HepG2 (cell line): ENCODE data around the gene FBXO48. TPM values are rescaled to one million over a fixed set of nuclear protein-coding genes. Genes with fewer than 3 reads are reported as not detected.

Experiments used
- AKAP8 ChIP-seq: sonication (generic); formaldehyde crosslinking; IDR thresholded peaks from 2 replicates; pipeline ENCODE4 v1.5.1; 2020; ENCODE audit warnings: mild to moderate bottlenecking, missing genetic modification reagents
- BRCA1 ChIP-seq: sonication (generic); formaldehyde crosslinking; IDR thresholded peaks from 2 replicates; pipeline ENCODE4 v1.4.0; 2020; ENCODE audit warnings: missing genetic modification reagents
- BRF2 ChIP-seq: sonication (generic); formaldehyde crosslinking; IDR thresholded peaks from 2 replicates; pipeline ENCODE4 v1.8.1; 2022; ENCODE audit warnings: mild to moderate bottlenecking, missing genetic modification reagents
- CHD4 ChIP-seq: fragments of 200-600 bp; sonication (generic); IDR thresholded peaks from 2 replicates; pipeline ENCODE4 v1.7.0; 2017; ENCODE audit warnings: mild to moderate bottlenecking, low read length, borderline replicate concordance
- DDIT3 ChIP-seq: sonication (generic); formaldehyde crosslinking; IDR thresholded peaks from 2 replicates; pipeline ENCODE4 v1.4.0; 2020; ENCODE audit warnings: mild to moderate bottlenecking, missing genetic modification reagents
- FOXO1 ChIP-seq: sonication (generic); formaldehyde crosslinking; IDR thresholded peaks from 2 replicates; pipeline ENCODE4 v1.4.0; 2020; ENCODE audit warnings: missing genetic modification reagents
- LCORL ChIP-seq, 2 experiments: fragments of 450-650 bp in 1 of 2; sonication (generic) in 1 of 2; formaldehyde crosslinking in 1 of 2; IDR thresholded peaks; 2 replicates each; pipeline versions ENCODE4 v1.5.0 to v1.6.1; 2017 to 2020; ENCODE audit warnings: antibody characterized with exemption in 1 of 2, missing genetic modification reagents in 1 of 2
- NCOA2 ChIP-seq: sonication (generic); formaldehyde crosslinking; IDR thresholded peaks from 2 replicates; pipeline ENCODE4 v1.8.0; 2022; ENCODE audit warnings: inconsistent platforms
- NFE2L2 ChIP-seq: fragments of 150-350 bp; IDR thresholded peaks from 2 replicates; pipeline ENCODE4 v1.6.1; 2014; ENCODE audit warnings: low read length
- NR2F2 ChIP-seq: IDR thresholded peaks from 2 replicates; pipeline ENCODE4 v1.6.1; 2012; ENCODE audit warnings: low read depth, inconsistent platforms, borderline replicate concordance
- REL ChIP-seq: sonication (generic); formaldehyde crosslinking; conservative IDR thresholded peaks from 2 replicates; pipeline ENCODE4 v1.8.0; 2022; ENCODE audit warnings: mild to moderate bottlenecking, missing genetic modification reagents, moderate library complexity
- SAFB2 ChIP-seq: sonication (generic); formaldehyde crosslinking; IDR thresholded peaks from 2 replicates; pipeline ENCODE4 v1.5.1; 2020; ENCODE audit warnings: missing genetic modification reagents, low read depth, mild to moderate bottlenecking, borderline replicate concordance
- SCMH1 ChIP-seq: sonication (generic); formaldehyde crosslinking; IDR thresholded peaks from 2 replicates; pipeline ENCODE4 v1.9.0; 2021; ENCODE audit warnings: missing genetic modification reagents, mild to moderate bottlenecking, borderline replicate concordance
- ZNF143 ChIP-seq: sonication (generic); formaldehyde crosslinking; IDR thresholded peaks from 2 replicates; pipeline ENCODE4 v1.4.0; 2020; ENCODE audit warnings: missing genetic modification reagents
- ZNF282 ChIP-seq: fragments of 450-650 bp; IDR thresholded peaks from 2 replicates; pipeline ENCODE4 v1.6.1; 2018; ENCODE audit not compliant: partially characterized antibody
- ZNF34 ChIP-seq: sonication (generic); formaldehyde crosslinking; IDR thresholded peaks from 2 replicates; pipeline ENCODE4 v1.4.0; 2020; ENCODE audit warnings: mild to moderate bottlenecking, missing genetic modification reagents, borderline replicate concordance
- ZNF382 ChIP-seq: sonication (generic); formaldehyde crosslinking; IDR thresholded peaks from 2 replicates; pipeline ENCODE4 v1.5.0; 2020; ENCODE audit warnings: missing genetic modification reagents, mild to moderate bottlenecking, borderline replicate concordance
- ZNF652 ChIP-seq: IDR thresholded peaks from 2 replicates; pipeline ENCODE4 v1.6.1; 2016; ENCODE audit warnings: low read depth, borderline replicate concordance
- ZNF800 ChIP-seq: sonication (generic); formaldehyde crosslinking; IDR thresholded peaks from 2 replicates; pipeline ENCODE4 v1.4.0; 2020; ENCODE audit warnings: missing genetic modification reagents
- ZXDC ChIP-seq: sonication (generic); formaldehyde crosslinking; IDR thresholded peaks from 2 replicates; pipeline ENCODE4 v1.5.0; 2020; ENCODE audit warnings: mild to moderate bottlenecking, missing genetic modification reagents
- polyA plus RNA-seq, 8 experiments: library from polyadenylated mRNA; depleted of rRNA in 3 of 8; stranded (reverse) in 7 of 8; unstranded in 1 of 8; fragments of >200 nt; fragmentation: Illumina TruSeq in 4 of 8; extraction: Trizol in 4 of 8; gene quantifications; 2 replicates each; pipeline versions ENCODE4 v1.2.1 to v1.2.3, GENCODE V29; 2011 to 2016; ENCODE audit warnings: low read depth in 4 of 8, missing spikeins in 1 of 8, mixed read lengths in 1 of 8; ENCODE audit not compliant: insufficient read depth in 1 of 8
- total RNA-seq, 5 experiments: library from RNA; depleted of rRNA; stranded (reverse); fragments of >200 nt; fragmentation: Illumina TruSeq; extraction: Trizol; gene quantifications; 2 replicates each; pipeline ENCODE4 v1.2.3, GENCODE V29; 2016; ENCODE audit warnings: low read depth in 1 of 5

FBXO48 gene
- total and polyA plus RNA-seq, 2 of the 13 experiments (the other 11 are each of a cell fraction or from before 2014, with no cell fraction given), result 0.42 to 1.1 TPM

- TF ChIP-seq ZXDC, result no peak
- no peak for TF ChIP-seq BRF2 (CRISPR knock-in tag)
- TF ChIP-seq SCMH1 (CRISPR knock-in tag), result no peak
- TF ChIP-seq ZNF382 (CRISPR knock-in tag), result no peak
- 0 out of 2 replicates have a peak, but pooled peaks have one; percentile 80 for TF ChIP-seq ZNF34 (CRISPR knock-in tag)
- TF ChIP-seq NFE2L2, result no peak
- TF ChIP-seq DDIT3 (CRISPR knock-in tag), result no peak
- peak; percentile 37; the same call in 1 of the 2 replicates for TF ChIP-seq NCOA2 (CRISPR knock-in tag)
- TF ChIP-seq SAFB2, result no peak
- TF ChIP-seq FOXO1 (CRISPR knock-in tag), result peak; percentile 65
- no peak for TF ChIP-seq LCORL (IDR thresholded peaks at IDR 0.05)
- TF ChIP-seq LCORL (CRISPR knock-in tag; IDR thresholded peaks at IDR 0.05), result peak; percentile 65; the same call in 1 of the 2 replicates
- TF ChIP-seq ZNF800 (CRISPR knock-in tag), result peak; percentile 74
- TF ChIP-seq BRCA1 (CRISPR knock-in tag), result peak; percentile 66; the same call in 1 of the 2 replicates
- peak; percentile 15; the same call in 1 of the 2 replicates for TF ChIP-seq NR2F2
- TF ChIP-seq AKAP8, result no peak
- TF ChIP-seq CHD4, result no peak; the same call in 1 of the 2 replicates
- TF ChIP-seq REL (CRISPR knock-in tag), result no peak
- no peak for TF ChIP-seq ZNF282
- no peak for TF ChIP-seq ZNF652 (CRISPR knock-in tag)
- peak; percentile 98 for TF ChIP-seq ZNF143
Measured at GRCh38 chr2:68467077-68467960, at the start of gene FBXO48, which contains the start of gene APLF (continued).
